GM21360 (cell line): ENCODE results near the gene FCN1.

Experiments used
- ATAC-seq: cut with Tn5 transposase; IDR thresholded peaks from one replicate; pipeline ENCODE4 v1.9.1; 2021; ENCODE audit warnings: mild to moderate bottlenecking, moderate library complexity; ENCODE audit not compliant: unreplicated experiment

The FCN1 gene

GRCh38 chr9:134880484-134881312 is 37.0 kb downstream of the FCN1 start, which contains the start of gene FCN2:
Gene FCN2 (plus strand): TSS chr9:134880810. CDS start chr9:134880822, 12 bp downstream.
- ATAC-seq = no peak

- ATAC-seq = no peak
Observed at GRCh38 chr9:134879664-134880483, 37.8 kb downstream of the FCN1 start.

GRCh38 chr9:134877541-134877940 is 40.2 kb downstream of the FCN1 start:
- no peak for ATAC-seq

GRCh38 chr9:134875371-134875770 is 42.3 kb downstream of the FCN1 start:
- no peak for ATAC-seq

DNA sequence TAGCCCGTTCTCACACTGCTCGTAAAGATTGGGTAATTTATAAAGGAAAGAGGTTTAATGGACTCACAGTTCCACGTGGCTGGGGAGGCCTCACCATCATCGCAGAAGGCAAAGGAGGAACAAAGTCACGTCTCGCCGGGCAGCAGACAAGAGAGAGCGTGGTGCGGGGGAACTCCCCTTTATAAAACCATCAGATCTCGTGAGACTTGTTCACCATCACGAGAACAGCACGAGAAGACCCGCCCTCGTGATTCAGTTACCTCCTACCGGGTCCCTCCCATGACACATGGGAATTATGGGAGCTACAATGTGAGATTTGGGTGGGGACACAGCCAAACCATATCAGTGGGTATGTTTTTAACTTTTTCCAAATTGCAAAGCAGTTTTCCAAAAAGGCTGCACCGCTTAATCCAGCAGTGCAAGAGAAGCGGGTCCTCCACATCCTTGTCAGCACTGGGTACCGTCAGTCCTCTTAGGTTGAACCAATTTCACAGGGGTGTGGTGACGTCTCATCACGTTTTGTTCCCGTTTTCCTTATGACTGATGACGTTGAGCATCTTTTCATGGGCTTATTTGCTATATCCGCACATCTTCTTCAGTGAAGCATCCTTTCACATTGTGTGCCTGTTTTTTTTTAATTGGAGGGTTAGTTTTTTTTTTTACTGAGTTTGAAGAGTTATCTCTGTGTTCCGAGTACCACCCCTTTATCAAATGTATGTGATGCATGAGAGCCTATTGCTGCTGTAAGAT is 45.1 kb downstream of the FCN1 start:
- ATAC-seq = no peak

DNA sequence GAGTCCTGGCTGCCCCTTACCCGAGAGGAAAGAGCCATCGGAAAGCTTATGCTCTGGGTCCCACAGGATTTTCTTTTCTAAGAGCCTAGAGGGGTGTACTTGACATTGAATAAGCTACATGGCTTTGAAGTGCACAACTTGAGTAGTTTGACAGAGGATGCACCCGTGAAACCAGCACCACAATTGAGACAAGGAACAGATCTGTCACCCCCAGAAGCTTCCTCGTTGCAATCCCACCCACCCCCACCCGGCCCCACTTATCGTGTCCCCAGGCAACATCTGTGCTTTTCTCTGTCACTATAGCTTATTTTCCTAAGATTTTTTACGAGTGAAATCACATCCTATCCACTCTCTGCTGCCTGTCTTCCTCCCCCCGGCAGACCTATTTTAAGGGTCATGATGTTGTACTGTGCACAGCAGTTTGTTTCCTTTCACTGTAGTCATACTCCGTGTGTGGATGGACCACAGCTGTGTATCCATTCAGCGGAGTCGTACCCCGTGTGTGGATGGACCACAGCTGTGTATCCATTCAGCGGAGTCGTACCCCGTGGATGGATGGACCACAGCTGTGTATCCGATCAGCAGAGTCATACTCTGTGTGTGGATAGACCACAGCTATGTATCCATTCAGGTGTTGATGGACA is 45.9 kb downstream of the FCN1 start:
- no peak for ATAC-seq

DNA sequence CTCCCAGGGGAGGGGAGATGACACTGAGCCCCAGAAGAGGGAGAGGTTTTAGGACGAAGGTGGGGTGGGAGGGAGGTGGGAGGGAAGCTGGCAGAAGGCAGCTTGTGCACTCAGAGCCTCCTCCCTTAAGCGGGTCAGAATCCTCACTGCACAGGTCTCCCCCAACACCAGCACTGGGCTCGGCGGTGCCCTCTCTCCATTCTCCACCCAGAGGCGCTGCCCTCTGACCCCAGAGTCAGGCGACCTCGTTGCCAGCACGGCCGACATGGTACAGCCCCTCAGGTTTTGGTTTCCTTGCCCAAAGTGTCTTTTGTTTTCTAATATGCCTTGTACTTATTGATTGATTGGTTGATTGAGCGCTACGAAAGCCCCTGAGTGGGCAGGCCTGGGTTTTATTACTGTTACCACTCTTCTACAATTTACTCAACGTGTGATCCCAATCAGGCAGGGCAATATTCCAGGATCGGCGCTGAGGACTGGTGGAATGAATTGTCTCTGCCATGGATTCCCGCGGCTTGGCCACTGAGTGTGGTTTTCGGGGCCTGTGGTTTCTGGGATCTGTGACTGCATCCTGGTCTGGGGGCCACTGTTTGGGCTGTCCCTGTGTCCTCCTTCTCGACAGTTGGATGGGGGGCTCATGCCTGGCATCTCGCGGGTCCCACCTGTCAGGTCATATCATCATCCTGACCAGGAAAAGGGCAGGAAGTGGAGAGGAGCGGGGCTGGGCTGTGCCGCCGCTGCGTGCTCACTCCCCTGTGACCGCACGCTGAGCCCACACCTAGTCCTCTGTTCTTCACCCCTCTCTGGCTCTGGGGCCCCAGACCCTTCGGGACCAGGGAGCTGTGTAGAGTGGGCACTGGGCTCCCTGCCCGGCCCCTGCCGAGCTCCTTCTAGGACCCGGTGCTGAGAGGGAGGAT is 46.7 kb downstream of the FCN1 start:
- no peak for ATAC-seq

- no peak for ATAC-seq
Observed at GRCh38 chr9:134870301-134870694, 47.4 kb downstream of the FCN1 start.

- no peak for ATAC-seq
Observed at GRCh38 chr9:134869554-134870300, 48.0 kb downstream of the FCN1 start.

DNA sequence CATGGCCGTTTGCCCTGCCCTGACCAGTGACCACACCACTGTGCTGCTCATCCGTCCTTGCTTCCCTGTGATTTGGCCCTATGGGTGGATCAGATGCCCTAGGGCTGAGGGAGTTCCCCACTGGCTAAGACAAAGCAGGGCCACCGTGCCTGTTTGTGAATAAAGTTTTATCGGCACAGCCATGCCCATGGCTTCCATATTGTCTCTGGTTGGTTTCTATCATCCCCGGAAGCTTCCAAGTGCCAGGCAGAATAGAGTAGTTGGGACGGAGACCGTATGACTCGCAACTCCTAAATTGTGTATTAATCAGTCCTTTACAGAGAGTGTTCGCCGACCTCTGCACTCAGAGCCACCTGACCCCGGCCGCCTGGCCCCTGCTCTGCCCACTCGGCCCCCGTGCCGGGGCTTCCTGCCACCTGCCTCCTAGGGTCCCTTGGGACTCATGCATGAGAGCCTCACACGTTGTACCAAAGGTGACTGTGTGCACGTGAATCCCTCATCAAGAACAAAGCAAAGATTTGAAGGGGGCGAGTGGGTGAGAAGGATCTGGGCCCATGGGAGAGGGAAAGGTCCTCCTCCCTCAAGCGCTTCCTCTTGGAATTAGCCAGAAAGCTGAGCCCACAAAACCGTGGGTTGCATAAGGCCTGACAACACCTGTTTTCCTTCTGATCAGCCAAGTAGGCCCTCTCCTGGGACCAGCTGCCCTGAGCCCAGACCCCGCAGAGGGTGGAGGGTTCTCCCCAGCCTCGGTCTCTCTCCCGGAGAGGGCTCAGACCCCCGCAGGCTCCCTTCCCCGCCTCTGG is 48.8 kb downstream of the FCN1 start:
- ATAC-seq = no peak

DNA sequence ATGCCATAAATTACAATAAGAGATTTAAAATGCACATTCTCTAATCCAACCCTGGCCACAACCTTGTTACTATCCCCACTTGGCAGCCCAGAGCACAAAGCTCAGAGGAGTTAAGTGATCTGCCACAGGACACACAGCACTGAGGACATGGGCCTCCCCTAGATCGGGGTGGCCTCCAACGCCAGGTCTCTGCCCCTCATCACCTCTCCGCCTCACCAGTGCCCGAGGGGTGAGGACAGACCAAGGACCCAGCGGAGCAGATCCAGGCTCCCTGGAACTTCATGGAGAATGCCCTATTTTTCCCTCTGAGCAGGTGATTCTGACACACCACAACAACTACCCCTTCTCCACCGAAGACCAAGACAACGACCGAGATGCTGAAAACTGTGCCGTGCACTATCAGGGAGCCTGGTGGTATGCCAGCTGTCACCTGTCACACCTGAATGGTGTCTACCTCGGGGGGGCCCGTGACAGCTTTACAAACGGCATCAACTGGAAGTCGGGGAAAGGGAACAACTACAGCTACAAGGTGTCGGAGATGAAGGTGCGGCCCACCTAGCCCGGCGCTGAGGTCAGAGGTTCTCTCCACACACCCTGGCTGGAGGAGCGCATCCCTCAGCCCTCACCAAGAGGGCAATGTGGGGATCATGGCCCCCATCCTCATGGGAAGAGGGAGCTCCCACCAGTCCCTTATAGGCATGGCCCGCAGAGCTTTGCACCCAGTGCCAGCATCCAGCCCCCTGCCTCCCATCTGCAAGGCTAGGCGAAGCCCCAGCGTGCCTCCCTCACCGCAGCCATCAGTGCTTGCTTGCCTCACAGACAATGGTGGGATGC is 49.6 kb downstream of the FCN1 start:
- ATAC-seq = no peak

- ATAC-seq = no peak
Observed at GRCh38 chr9:134864821-134865190, 52.9 kb downstream of the FCN1 start.

DNA sequence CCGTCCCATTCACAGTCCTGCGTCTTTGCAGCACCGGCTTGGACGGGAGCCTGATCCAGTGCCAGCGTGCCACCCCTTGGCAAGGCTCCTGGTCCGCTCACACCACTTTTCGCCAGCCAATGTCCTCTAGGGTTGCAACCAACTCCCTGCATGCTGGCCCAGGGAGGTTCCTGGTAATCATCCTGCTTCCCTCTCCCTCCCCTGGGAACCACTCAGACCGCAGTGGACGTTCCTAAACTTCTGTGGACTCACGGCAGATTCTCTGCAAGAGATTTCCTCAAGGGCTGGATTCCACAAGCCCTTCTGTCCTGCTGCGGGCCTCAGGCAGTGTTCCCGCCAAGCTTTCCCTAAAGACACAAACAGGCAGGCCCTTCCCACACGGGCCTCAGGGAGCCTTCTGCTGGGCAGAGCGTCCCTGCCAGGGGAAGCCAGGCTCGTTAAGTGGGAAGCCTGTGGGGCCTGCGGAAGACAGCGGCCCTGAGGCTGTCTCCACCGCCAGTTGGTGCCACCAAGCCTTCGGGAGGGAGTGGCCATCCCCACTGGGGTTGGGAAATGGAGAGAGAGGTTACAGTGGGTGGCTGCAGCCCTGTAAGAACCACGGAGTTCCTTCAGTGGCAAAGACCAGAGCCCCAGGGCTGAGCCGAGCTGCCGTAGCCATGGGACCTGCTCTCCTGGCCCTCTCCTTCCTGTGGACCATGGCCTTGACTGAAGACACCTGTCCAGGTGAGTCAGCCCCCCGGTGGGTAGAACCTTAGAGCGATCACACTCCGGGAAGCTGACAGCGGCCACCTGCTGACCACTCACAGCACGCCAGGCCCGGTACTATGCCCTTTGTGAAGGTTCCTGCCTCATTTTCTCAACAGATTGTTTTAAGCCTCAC is 53.5 kb downstream of the FCN1 start:
- no peak for ATAC-seq

GRCh38 chr9:134863306-134863902 is 54.3 kb downstream of the FCN1 start:
- ATAC-seq = no peak

- ATAC-seq = no peak
Observed at GRCh38 chr9:134861595-134862334, 55.9 kb downstream of the FCN1 start.
